ENCODE measurements around the gene VWA2.
"Not testable (repeated sequence)": the region's sequence is repeated elsewhere in the genome, so short reads cannot be mapped to it uniquely, and the experiment has no call there.

Gene VWA2

GRCh38 chr10:114319406-114320248 is 80.6 kb downstream of the VWA2 start:
- DNase-seq (ENCODE audit: low spot score): no peak

GRCh38 chr10:114320249-114321116 is 81.4 kb downstream of the VWA2 start:
- no peak for DNase-seq (ENCODE audit: low spot score)

- no peak for DNase-seq (ENCODE audit: low spot score)
Measured at GRCh38 chr10:114322344-114322743, 83.3 kb downstream of the VWA2 start.

- no peak for DNase-seq (ENCODE audit: low spot score)
Measured at GRCh38 chr10:114323023-114323422, 84.0 kb downstream of the VWA2 start.

GRCh38 chr10:114326795-114327194 is 87.7 kb downstream of the VWA2 start:
- DNase-seq (ENCODE audit: low spot score): no peak

GRCh38 chr10:114327537-114328440 is 88.7 kb downstream of the VWA2 start:
- no peak for DNase-seq (ENCODE audit: low spot score)

- DNase-seq (ENCODE audit: low spot score): no peak
Measured at GRCh38 chr10:114328441-114328812, 89.4 kb downstream of the VWA2 start.

- DNase-seq (ENCODE audit: low spot score): peak; percentile 70
Measured at GRCh38 chr10:114328874-114329273, 89.8 kb downstream of the VWA2 start.

- no peak for DNase-seq (ENCODE audit: low spot score)
Measured at GRCh38 chr10:114329634-114330365, 90.7 kb downstream of the VWA2 start.

GRCh38 chr10:114332301-114333192 is 93.5 kb downstream of the VWA2 start:
- no peak for DNase-seq (ENCODE audit: low spot score)

- not testable (repeated sequence) for DNase-seq (ENCODE audit: low spot score)
Measured at GRCh38 chr10:114333441-114333840, 94.4 kb downstream of the VWA2 start.

GRCh38 chr10:114334301-114334700 is 95.2 kb downstream of the VWA2 start:
- DNase-seq (ENCODE audit: low spot score): no peak

- no peak for DNase-seq (ENCODE audit: low spot score)
Measured at GRCh38 chr10:114335614-114336013, 96.6 kb downstream of the VWA2 start.

- no peak for DNase-seq (ENCODE audit: low spot score)
Measured at GRCh38 chr10:114336823-114337509, 97.9 kb downstream of the VWA2 start.

GRCh38 chr10:114337510-114338462 is 98.7 kb downstream of the VWA2 start:
- DNase-seq (ENCODE audit: low spot score): peak; percentile 96

GRCh38 chr10:114340816-114341215 is 101.8 kb downstream of the VWA2 start:
- DNase-seq (ENCODE audit: low spot score): peak; percentile 53

Measured in cerebellar cortex (tissue), 1 donor.